Activated T-cell treated with anti-CD3 and anti-CD28 coated beads for 48 hours (primary cell): ENCODE measurements around the gene SETD2.
"Not testable (repeated sequence)": the region's sequence is repeated elsewhere in the genome, so short reads cannot be mapped to it uniquely, and the experiment has no call there.

Source experiments
- DNase-seq: peaks from one replicate; pipeline ENCODE4 v3.0.0-alpha.2; 2020; ENCODE audit warnings: low read depth

SETD2 gene

GRCh38 chr3:47164007-47164881, at the start of gene SETD2:
TSS of gene SETD2 (minus strand) at chr3:47164113. CDS start at chr3:47163924, 189 bp downstream.
- peak; percentile 83 for DNase-seq

- no peak for DNase-seq
Observed at GRCh38 chr3:47210863-47211405, 47.0 kb upstream of the SETD2 start.

GRCh38 chr3:47206022-47206421, 42.1 kb upstream of the SETD2 start:
- DNase-seq = not testable (repeated sequence)

- no peak for DNase-seq
Observed at GRCh38 chr3:47204875-47205274, 41.0 kb upstream of the SETD2 start.

- no peak for DNase-seq
Observed at GRCh38 chr3:47202542-47202941, 38.6 kb upstream of the SETD2 start.

- DNase-seq = no peak
Observed at GRCh38 chr3:47197287-47197686, 33.4 kb upstream of the SETD2 start.

GRCh38 chr3:47194994-47195393, 31.1 kb upstream of the SETD2 start:
- DNase-seq = no peak

GRCh38 chr3:47193871-47194859, 30.3 kb upstream of the SETD2 start:
- DNase-seq = no peak

GRCh38 chr3:47186285-47186684, 22.4 kb upstream of the SETD2 start:
- DNase-seq = no peak

- DNase-seq = not testable (repeated sequence)
Observed at GRCh38 chr3:47181685-47182084, 17.8 kb upstream of the SETD2 start.

GRCh38 chr3:47180011-47180410, 16.1 kb upstream of the SETD2 start:
- DNase-seq = not testable (repeated sequence)

GRCh38 chr3:47176582-47176981, 12.7 kb upstream of the SETD2 start:
- no peak for DNase-seq

- DNase-seq = peak; percentile 52
Observed at GRCh38 chr3:47163169-47164006, 525 bp downstream of the SETD2 start.

- no peak for DNase-seq
Observed at GRCh38 chr3:47162697-47163168, 1.2 kb downstream of the SETD2 start.

- DNase-seq = no peak
Observed at GRCh38 chr3:47161983-47162696, 1.8 kb downstream of the SETD2 start.

GRCh38 chr3:47159820-47160219, 4.1 kb downstream of the SETD2 start:
- DNase-seq = no peak

- DNase-seq = no peak
Observed at GRCh38 chr3:47158208-47158607, 5.7 kb downstream of the SETD2 start.

GRCh38 chr3:47156396-47156795, 7.5 kb downstream of the SETD2 start:
- DNase-seq = no peak

- no peak for DNase-seq
Observed at GRCh38 chr3:47152578-47152977, 11.3 kb downstream of the SETD2 start.

GRCh38 chr3:47151836-47152235, 12.1 kb downstream of the SETD2 start:
- no peak for DNase-seq
